ENCODE data around the gene MC2R. TPM values are rescaled to one million over a fixed set of nuclear protein-coding genes. Genes with fewer than 3 reads are reported as not detected.

MC2R gene
- total RNA-seq, 1 experiment from 2014 or later, result not detected

DNA sequence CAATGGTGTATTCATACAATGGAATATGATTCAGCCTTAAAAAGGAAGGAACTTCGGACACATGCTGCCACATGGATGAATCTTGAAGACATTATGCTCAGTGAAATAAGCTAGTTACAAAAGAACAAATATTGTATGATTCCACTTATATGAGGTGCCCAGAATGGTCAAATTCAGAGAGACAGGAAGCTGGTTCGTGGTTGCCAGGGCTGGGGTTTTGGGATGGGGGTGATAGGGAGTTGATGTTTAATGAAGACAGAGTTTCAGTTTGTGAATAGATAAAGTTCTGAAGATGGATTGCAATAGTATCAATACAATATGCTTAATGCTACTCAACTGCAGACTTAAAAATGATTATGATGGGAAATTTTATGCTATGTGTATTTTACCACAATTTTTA, 28.0 kb upstream of the MC2R start:
- DNase-seq, result no peak
- H3K23me2 ChIP-seq (ENCODE audit: insufficient read length, low read depth, low read length, poor library complexity, severe bottlenecking), result no peaks in the 10 kb centered on the region
- H2AFZ ChIP-seq (ENCODE audit: low read length), result no peak overlapping the region
- Mint-ChIP-seq H3K9me3 (peaks cover 10 to 19% of the 10 kb centered on the region in 2 experiments; a peak in 4 of 5 replicates), H3K4me1 (no peaks in the 10 kb centered on the region; a peak in 1 of 4 replicates), H3K27me3 (ENCODE audit: low read depth) (no peaks in the 10 kb centered on the region), H3K4me3 (no peak overlapping the region), H3K27ac (no peak overlapping the region), H3K36me3 (ENCODE audit: insufficient read depth in 1 of 3, low read depth in 3 of 3) (no peaks in the 10 kb centered on the region; a peak in 1 of 7 replicates)
- no peak overlapping the region for H2AK5ac ChIP-seq (ENCODE audit: insufficient read length, low read length)
- TF ChIP-seq, protein P1, sequence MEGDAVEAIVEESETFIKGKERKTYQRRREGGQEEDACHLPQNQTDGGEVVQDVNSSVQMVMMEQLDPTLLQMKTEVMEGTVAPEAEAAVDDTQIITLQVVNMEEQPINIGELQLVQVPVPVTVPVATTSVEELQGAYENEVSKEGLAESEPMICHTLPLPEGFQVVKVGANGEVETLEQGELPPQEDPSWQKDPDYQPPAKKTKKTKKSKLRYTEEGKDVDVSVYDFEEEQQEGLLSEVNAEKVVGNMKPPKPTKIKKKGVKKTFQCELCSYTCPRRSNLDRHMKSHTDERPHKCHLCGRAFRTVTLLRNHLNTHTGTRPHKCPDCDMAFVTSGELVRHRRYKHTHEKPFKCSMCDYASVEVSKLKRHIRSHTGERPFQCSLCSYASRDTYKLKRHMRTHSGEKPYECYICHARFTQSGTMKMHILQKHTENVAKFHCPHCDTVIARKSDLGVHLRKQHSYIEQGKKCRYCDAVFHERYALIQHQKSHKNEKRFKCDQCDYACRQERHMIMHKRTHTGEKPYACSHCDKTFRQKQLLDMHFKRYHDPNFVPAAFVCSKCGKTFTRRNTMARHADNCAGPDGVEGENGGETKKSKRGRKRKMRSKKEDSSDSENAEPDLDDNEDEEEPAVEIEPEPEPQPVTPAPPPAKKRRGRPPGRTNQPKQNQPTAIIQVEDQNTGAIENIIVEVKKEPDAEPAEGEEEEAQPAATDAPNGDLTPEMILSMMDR (conservative IDR thresholded peaks at IDR 0.05), result no peak
- no peak overlapping the region for H3K18ac ChIP-seq (ENCODE audit: insufficient read length, low read depth, low read length)
- H3K56ac ChIP-seq (ENCODE audit: insufficient read length, low read depth, low read length), result no peak overlapping the region
- H4K20me1 ChIP-seq (ENCODE audit: control insufficient read depth, insufficient read depth, insufficient read length), result no peaks in the 10 kb centered on the region
- H4K91ac ChIP-seq (ENCODE audit: insufficient read length, low read depth, low read length), result no peak overlapping the region
- no peak overlapping the region for H2BK15ac ChIP-seq (ENCODE audit: low read depth, low read length)
- no peak overlapping the region for H4K8ac ChIP-seq (replicated peaks; ENCODE audit: insufficient read length, low read depth, low read length)
- no peaks in the 10 kb centered on the region for H3K4me1 ChIP-seq (ENCODE audit: insufficient read depth, low read length)
- no peak overlapping the region for H3K4ac ChIP-seq (ENCODE audit: low read depth, low read length)
- no peak overlapping the region for H3K4me2 ChIP-seq (ENCODE audit: insufficient read depth, insufficient read length, low read length)
- no CpG with 5 or more reads among the region's 2 CpGs for WGBS (ENCODE audit: extremely low coverage, insufficient read length, low lambda C conversion rate)
- H2BK120ac ChIP-seq (ENCODE audit: low read depth, low read length, poor library complexity, severe bottlenecking), result no peak overlapping the region
- no peak overlapping the region for H2BK5ac ChIP-seq (ENCODE audit: insufficient read length, low read length)
- no peaks in the 10 kb centered on the region for H3K9me3 ChIP-seq (ENCODE audit: control insufficient read depth, low read depth, low read length)
- H3T11ph ChIP-seq (ENCODE audit: low read length), result no peak overlapping the region
- no peak overlapping the region for H3K23ac ChIP-seq (ENCODE audit: insufficient read length, low read depth, low read length)
- no peak overlapping the region for H2BK20ac ChIP-seq (ENCODE audit: low read depth, low read length, poor library complexity, severe bottlenecking)
- no peak overlapping the region for H4K5ac ChIP-seq (ENCODE audit: insufficient read length, low read depth, low read length)
- no peak overlapping the region for H3K9ac ChIP-seq (ENCODE audit: extremely low read depth, insufficient read length, low read length)
- no peak overlapping the region for H2BK12ac ChIP-seq (ENCODE audit: insufficient read length, low read depth, low read length)
- H3K27ac ChIP-seq (ENCODE audit: insufficient read length, low read depth, low read length), result no peak overlapping the region
- H3K79me2 ChIP-seq (ENCODE audit: insufficient read depth, low read length), result no peaks in the 10 kb centered on the region
- no peaks in the 10 kb centered on the region for H3K79me1 ChIP-seq (ENCODE audit: insufficient read depth, low read depth, low read length, poor library complexity, severe bottlenecking)
- H3K14ac ChIP-seq (ENCODE audit: insufficient read depth, low read length), result no peak overlapping the region
- no peaks in the 10 kb centered on the region for H3K27me3 ChIP-seq (ENCODE audit: insufficient read depth, low read length)
